ENCODE measurements around the gene SLC35B2.

Gene SLC35B2

DNA sequence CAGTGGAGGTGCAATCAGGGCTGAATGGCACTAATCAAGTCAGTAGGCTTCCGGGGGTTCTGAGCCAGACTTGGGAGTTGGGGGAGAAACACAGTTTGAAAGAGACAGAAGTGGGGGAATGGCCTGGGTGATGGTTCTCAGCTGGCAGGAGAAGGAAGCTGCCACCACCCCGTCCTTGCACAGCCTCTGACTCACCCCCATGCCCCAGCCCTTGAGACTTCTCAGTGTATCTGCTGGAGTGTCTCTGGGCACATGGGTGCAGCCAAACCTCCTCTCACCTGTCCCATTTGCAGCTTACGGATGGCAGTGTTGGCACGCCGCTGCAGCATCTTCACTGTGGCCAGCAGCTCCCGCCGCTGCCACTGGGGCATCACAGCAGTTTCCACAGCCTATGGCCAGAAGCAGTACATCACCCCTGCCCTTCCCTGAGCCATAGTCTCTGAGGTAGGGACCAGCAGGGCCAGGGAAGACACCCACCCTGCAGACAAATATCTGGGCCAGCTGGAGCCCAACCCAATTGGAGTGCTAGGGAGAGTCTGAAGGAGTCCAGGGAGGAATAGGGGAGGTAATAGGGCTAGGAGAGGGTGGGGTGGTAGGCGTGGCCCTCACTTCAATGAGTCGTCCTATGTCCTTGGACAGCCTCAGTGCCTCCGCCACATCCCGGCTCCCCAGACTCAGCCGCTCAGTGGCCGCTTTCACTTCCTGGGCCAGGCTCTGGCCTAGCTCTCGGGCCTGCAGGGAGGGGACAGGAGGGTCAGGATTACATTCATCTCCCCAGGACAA, 44.6 kb upstream of the SLC35B2 start:
- WGBS (ENCODE audit: insufficient coverage) = 100% methylated on average over 10 of the region's 14 CpGs
- no peak for DNase-seq
- peaks cover 9 to 71% (median 55%) of the 10 kb centered on the region in 4 experiments for H3K36me3 ChIP-seq (ENCODE audit: control insufficient read depth in 4 of 4, insufficient read depth in 4 of 4, low read length in 3 of 4)
- no peak overlapping the region for H3K27ac ChIP-seq (ENCODE audit: insufficient read depth in 1 of 2, low read depth in 1 of 2, low read length in 2 of 2, poor library complexity in 1 of 2, severe bottlenecking in 2 of 2)
- peaks cover 0 to 22% (median 9%) of the 10 kb centered on the region in 5 experiments for H3K27me3 ChIP-seq (replicated peaks in 2 of 5; ENCODE audit: control insufficient read depth in 4 of 5, insufficient read depth in 5 of 5, low read length in 4 of 5)
- H3K9me3 ChIP-seq (ENCODE audit: control extremely low read depth in 1 of 5, control insufficient read depth in 4 of 5, insufficient read depth in 2 of 5, low read depth in 1 of 5, low read length in 4 of 5) = no peaks in the 10 kb centered on the region
- H3K4me1 ChIP-seq (ENCODE audit: control extremely low read depth in 1 of 4, control insufficient read depth in 4 of 4, insufficient read depth in 4 of 4, low read length in 3 of 4) = peaks cover 0 to 11% (median 9%) of the 10 kb centered on the region in 4 experiments
- POLR2A ChIA-PET = interaction anchor here (0.8 kb wide), 1 partner anchor 34 kb away, joined by 3 read pairs; no protein-coding TSS in a partner anchor
- H3K4me3 ChIP-seq (ENCODE audit: control insufficient read depth in 1 of 7, extremely low read depth in 1 of 7, insufficient read depth in 4 of 7, low read depth in 2 of 7, low read length in 6 of 7) = no peak overlapping the region
- CTCF ChIA-PET = interaction anchor here (0.8 to 12.8 kb wide), 6 partner anchors 9 to 31 kb away, joined by 3 to 202 read pairs (median 4); partner anchors contain the start of genes AARS2, NFKBIE and TMEM151B

DNA sequence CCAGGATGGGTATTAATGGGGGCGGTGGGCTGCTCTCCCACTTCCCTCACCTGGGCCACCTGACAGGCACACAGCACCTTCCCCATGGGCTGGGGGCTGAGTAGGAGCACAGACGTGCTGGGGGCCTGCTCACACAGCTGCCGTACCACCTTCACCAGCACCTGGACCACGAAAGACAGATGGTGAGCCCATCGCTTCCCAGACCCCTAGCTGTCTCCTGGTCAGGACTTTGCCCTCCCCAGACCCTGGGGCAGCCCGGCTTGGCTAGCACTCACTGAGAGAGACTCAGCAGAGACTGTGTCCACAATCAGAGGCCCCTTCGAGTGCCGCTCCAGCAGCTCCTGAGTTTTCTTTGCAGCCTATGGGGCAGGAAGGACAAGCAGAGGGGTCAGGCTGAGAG, 43.8 kb upstream of the SLC35B2 start:
- no peak for DNase-seq
- no peaks in the 10 kb centered on the region for H3K9me3 ChIP-seq (ENCODE audit: control extremely low read depth in 1 of 5, control insufficient read depth in 4 of 5, insufficient read depth in 2 of 5, low read depth in 1 of 5, low read length in 4 of 5)
- WGBS (ENCODE audit: insufficient coverage) = 97% methylated on average over 5 of the region's 8 CpGs
- no peak overlapping the region for H3K4me3 ChIP-seq (ENCODE audit: control insufficient read depth in 1 of 7, extremely low read depth in 1 of 7, insufficient read depth in 4 of 7, low read depth in 2 of 7, low read length in 6 of 7)
- ChIA-PET CTCF (interaction anchor here (1.0 to 12.8 kb wide), 4 partner anchors 10 to 30 kb away, joined by 3 to 202 read pairs (median 4); partner anchors contain the start of genes AARS2, NFKBIE and TMEM151B), POLR2A (interaction anchor here (0.8 kb wide), 1 partner anchor 33 kb away, joined by 3 read pairs; no protein-coding TSS in a partner anchor)
- peaks cover 0 to 12% (median 11%) of the 10 kb centered on the region in 4 experiments for H3K4me1 ChIP-seq (ENCODE audit: control extremely low read depth in 1 of 4, control insufficient read depth in 4 of 4, insufficient read depth in 4 of 4, low read length in 3 of 4)
- H3K36me3 ChIP-seq (ENCODE audit: control insufficient read depth in 4 of 4, insufficient read depth in 4 of 4, low read length in 3 of 4) = peaks cover 7 to 64% (median 47%) of the 10 kb centered on the region in 4 experiments
- no peak overlapping the region for H3K27ac ChIP-seq (ENCODE audit: insufficient read depth in 1 of 2, low read depth in 1 of 2, low read length in 2 of 2, poor library complexity in 1 of 2, severe bottlenecking in 2 of 2)
- H3K27me3 ChIP-seq (replicated peaks in 2 of 5; ENCODE audit: control insufficient read depth in 4 of 5, insufficient read depth in 5 of 5, low read length in 4 of 5) = peaks cover 0 to 31% (median 17%) of the 10 kb centered on the region in 5 experiments

DNA sequence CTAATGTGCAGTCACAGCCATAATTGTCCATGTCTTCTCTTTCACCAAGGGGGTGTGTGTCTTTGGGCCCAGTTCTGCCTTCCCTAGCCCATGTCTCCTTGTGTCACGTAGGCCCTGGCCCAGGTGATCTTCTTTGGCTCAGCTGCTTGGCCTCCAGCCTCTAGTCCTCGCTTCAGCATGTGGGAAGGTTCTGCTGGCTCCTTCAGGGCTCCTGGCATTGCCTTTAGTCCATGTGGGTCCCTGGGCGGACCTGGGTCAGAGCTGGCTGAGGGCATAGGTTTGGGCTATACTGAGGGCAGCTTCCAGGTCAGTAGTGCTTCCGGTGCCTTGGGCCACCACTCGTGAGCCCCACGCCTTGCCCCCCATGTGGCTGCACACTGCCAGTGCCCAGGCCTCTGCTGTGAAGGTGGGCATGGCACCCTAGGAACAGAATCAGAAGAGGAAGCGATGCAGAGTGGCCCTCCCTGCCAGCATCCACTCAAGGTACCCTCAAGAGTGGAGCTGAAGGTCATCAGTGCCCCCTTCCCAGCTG, 43.0 kb upstream of the SLC35B2 start:
- H3K9me3 ChIP-seq (ENCODE audit: control extremely low read depth in 1 of 5, control insufficient read depth in 4 of 5, insufficient read depth in 2 of 5, low read depth in 1 of 5, low read length in 4 of 5) = no peaks in the 10 kb centered on the region
- H3K36me3 ChIP-seq (ENCODE audit: control insufficient read depth in 4 of 4, insufficient read depth in 4 of 4, low read length in 3 of 4) = peaks cover 6 to 57% (median 40%) of the 10 kb centered on the region in 4 experiments
- peaks cover 0 to 38% (median 23%) of the 10 kb centered on the region in 5 experiments for H3K27me3 ChIP-seq (replicated peaks in 2 of 5; ENCODE audit: control insufficient read depth in 4 of 5, insufficient read depth in 5 of 5, low read length in 4 of 5)
- POLR2A ChIA-PET = no interaction called here
- H3K4me3 ChIP-seq (ENCODE audit: control insufficient read depth in 1 of 7, extremely low read depth in 1 of 7, insufficient read depth in 4 of 7, low read depth in 2 of 7, low read length in 6 of 7) = no peak overlapping the region
- peaks cover 0 to 12% (median 11%) of the 10 kb centered on the region in 4 experiments for H3K4me1 ChIP-seq (ENCODE audit: control extremely low read depth in 1 of 4, control insufficient read depth in 4 of 4, insufficient read depth in 4 of 4, low read length in 3 of 4)
- DNase-seq = no peak
- H3K27ac ChIP-seq (ENCODE audit: insufficient read depth in 1 of 2, low read depth in 1 of 2, low read length in 2 of 2, poor library complexity in 1 of 2, severe bottlenecking in 2 of 2) = no peak overlapping the region
- WGBS (ENCODE audit: insufficient coverage) = 78% methylated on average over 6 of the region's 7 CpGs
- CTCF ChIA-PET = interaction anchor here (1.2 to 12.8 kb wide), 3 partner anchors 15 to 44 kb away, joined by 3 to 202 read pairs (median 7); partner anchors contain the start of genes NFKBIE, SLC35B2 and TMEM151B

DNA sequence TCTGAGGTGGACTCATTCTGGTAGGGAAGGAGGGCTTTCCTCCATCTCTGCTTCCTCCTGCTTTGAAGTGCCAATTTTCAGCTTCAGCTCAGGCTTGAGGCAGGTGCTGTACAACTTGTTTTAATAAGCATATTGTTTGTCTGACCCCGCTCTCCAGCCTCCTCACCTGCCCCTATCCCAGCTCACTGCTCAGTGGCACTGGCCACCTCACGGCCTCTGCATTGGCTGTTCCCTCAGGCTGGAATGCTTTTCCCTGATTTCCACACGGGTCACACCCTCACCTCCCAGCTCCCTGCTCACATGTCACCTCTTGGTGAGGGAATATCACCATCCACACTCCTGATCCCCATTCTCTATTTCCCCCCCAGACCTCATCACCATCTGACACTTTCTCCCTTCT, 41.5 kb upstream of the SLC35B2 start:
- Histone ChIP-seq H3K4me1 (ENCODE audit: control extremely low read depth in 1 of 4, control insufficient read depth in 4 of 4, insufficient read depth in 4 of 4, low read length in 3 of 4) (peaks cover 0 to 12% (median 11%) of the 10 kb centered on the region in 4 experiments), H3K4me3 (ENCODE audit: control insufficient read depth in 1 of 7, extremely low read depth in 1 of 7, insufficient read depth in 4 of 7, low read depth in 2 of 7, low read length in 6 of 7) (no peak overlapping the region), H3K27me3 (replicated peaks in 2 of 5; ENCODE audit: control insufficient read depth in 4 of 5, insufficient read depth in 5 of 5, low read length in 4 of 5) (peaks cover 0 to 53% (median 29%) of the 10 kb centered on the region in 5 experiments), H3K36me3 (ENCODE audit: control insufficient read depth in 4 of 4, insufficient read depth in 4 of 4, low read length in 3 of 4) (peaks cover 5 to 42% (median 30%) of the 10 kb centered on the region in 4 experiments), H3K9me3 (ENCODE audit: control extremely low read depth in 1 of 5, control insufficient read depth in 4 of 5, insufficient read depth in 2 of 5, low read depth in 1 of 5, low read length in 4 of 5) (no peaks in the 10 kb centered on the region), H3K27ac (ENCODE audit: insufficient read depth in 1 of 2, low read depth in 1 of 2, low read length in 2 of 2, poor library complexity in 1 of 2, severe bottlenecking in 2 of 2) (no peak overlapping the region)
- CTCF ChIA-PET = interaction anchor here (0.6 to 12.8 kb wide), 9 partner anchors 8 to 166 kb away, joined by 3 to 202 read pairs (median 4); partner anchors contain the start of genes AARS2, NFKBIE, SLC35B2 and TMEM151B
- POLR2A ChIA-PET = no interaction called here
- WGBS (ENCODE audit: insufficient coverage) = 100% methylated on average over 3 of the region's 3 CpGs
- no peak for DNase-seq

DNA sequence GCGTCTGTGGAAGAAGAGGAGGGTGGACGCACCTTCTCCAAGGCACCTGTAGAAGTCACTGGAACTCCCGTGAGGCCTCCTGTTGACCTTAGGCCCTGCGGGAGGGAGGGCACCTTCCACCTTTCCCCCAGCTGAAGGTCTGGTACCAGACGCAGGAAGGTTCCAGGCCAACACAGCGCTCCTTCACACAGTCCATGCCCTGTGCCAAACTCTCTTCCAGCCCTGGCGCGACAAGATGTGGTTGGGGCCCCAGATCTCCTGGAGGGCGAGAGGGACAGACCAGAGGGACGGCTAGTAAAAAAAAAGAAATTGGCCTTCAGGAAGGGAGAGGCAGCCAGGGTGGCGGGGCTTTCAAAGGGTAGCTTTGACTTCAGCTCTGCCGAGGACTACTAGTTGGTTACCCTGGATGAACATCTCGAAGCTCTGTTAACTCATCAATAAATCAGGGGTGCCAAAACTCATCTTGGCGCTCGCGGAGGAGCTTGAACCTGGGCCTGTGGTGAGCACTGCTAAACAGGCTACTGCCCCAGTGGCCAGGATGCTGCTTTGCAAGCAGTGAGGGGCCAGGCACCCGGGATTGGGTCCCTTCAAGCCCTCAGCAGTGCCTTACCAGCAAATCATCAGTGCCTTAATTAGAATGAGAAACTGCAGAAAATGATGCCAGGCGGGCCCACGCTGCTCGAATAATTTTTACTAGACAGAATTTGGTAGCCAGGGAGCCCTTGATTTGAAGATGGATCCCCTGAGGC, 40.9 kb upstream of the SLC35B2 start:
- peak overlapping the region in 2 of 7 experiments; percentile 70 to 72 for H3K4me3 ChIP-seq (ENCODE audit: control insufficient read depth in 1 of 7, extremely low read depth in 1 of 7, insufficient read depth in 4 of 7, low read depth in 2 of 7, low read length in 6 of 7)
- WGBS (ENCODE audit: insufficient coverage) = 70% methylated on average over 17 of the region's 20 CpGs
- peaks cover 0 to 12% (median 11%) of the 10 kb centered on the region in 4 experiments for H3K4me1 ChIP-seq (ENCODE audit: control extremely low read depth in 1 of 4, control insufficient read depth in 4 of 4, insufficient read depth in 4 of 4, low read length in 3 of 4)
- CTCF ChIA-PET = interaction anchor here (0.7 to 12.8 kb wide), 9 partner anchors 9 to 165 kb away, joined by 3 to 202 read pairs (median 4); partner anchors contain the start of genes AARS2, NFKBIE, SLC35B2 and TMEM151B
- H3K36me3 ChIP-seq (ENCODE audit: control insufficient read depth in 4 of 4, insufficient read depth in 4 of 4, low read length in 3 of 4) = peaks cover 2 to 35% (median 24%) of the 10 kb centered on the region in 4 experiments
- POLR2A ChIA-PET = no interaction called here
- peaks cover 2 to 59% (median 29%) of the 10 kb centered on the region in 5 experiments for H3K27me3 ChIP-seq (replicated peaks in 2 of 5; ENCODE audit: control insufficient read depth in 4 of 5, insufficient read depth in 5 of 5, low read length in 4 of 5)
- DNase-seq = peak in 2 of 3 donors; percentile 12 to 15
- no peaks in the 10 kb centered on the region for H3K9me3 ChIP-seq (ENCODE audit: control extremely low read depth in 1 of 5, control insufficient read depth in 4 of 5, insufficient read depth in 2 of 5, low read depth in 1 of 5, low read length in 4 of 5)
- H3K27ac ChIP-seq (ENCODE audit: insufficient read depth in 1 of 2, low read depth in 1 of 2, low read length in 2 of 2, poor library complexity in 1 of 2, severe bottlenecking in 2 of 2) = no peak overlapping the region

DNA sequence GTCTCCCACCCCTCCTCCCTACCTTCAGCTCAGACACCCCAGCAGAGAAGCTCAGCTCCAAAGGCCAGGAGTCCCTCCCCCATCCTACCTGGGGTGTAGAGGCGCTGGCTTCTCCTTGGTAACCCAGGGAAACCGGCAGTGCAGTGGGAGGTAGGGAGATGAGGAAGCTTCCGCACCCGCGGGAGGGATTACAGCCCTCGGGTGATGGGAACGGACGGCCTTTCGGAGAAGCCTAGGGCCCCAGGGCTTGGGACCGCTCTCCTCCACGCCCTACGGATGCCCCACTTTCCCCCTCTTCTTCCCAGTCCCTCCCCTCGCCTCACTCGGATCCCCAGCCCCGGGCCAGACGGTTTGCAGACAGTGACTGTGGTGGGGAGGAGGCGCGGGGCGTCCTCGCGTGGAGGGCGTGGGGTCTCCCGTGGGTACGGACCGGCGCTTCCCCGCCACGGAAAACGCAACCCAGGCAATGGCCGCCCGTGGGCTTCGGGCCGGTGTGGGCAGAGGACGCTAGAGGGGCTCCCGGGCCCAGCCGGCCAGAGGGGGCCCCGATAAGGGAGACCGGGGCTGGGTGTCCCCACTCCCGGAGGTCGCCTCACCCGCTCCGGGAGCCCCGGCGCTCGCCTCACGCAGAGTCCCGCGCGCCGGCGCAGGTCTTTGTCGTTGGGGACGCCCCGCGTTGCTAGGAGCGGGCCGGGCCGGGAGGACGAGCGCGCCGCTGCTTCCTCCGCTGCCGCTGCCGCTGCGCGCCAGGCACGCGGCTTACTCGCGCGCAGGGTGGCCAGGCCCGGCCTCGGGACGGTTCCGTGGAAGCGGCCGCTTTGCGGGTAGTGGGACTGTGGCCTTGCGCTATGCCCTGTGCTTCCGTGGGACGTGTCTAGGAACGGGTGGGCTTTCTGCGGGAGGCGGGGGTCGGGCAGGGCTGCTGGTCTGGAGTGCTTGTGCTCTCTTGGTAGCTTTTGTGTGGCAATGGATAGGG, 40.0 kb upstream of the SLC35B2 start:
- H3K27ac ChIP-seq (ENCODE audit: insufficient read depth in 1 of 2, low read depth in 1 of 2, low read length in 2 of 2, poor library complexity in 1 of 2, severe bottlenecking in 2 of 2) = no peak overlapping the region
- no peaks in the 10 kb centered on the region for H3K9me3 ChIP-seq (ENCODE audit: control extremely low read depth in 1 of 5, control insufficient read depth in 4 of 5, insufficient read depth in 2 of 5, low read depth in 1 of 5, low read length in 4 of 5)
- DNase-seq = peak; percentile 25 to 66 (median 52)
- WGBS (ENCODE audit: insufficient coverage) = under 1% methylated on average over 52 of the region's 86 CpGs
- peaks cover 2 to 66% (median 32%) of the 10 kb centered on the region in 5 experiments for H3K27me3 ChIP-seq (replicated peaks in 2 of 5; ENCODE audit: control insufficient read depth in 4 of 5, insufficient read depth in 5 of 5, low read length in 4 of 5)
- ChIA-PET POLR2A (no interaction called here), CTCF (interaction anchor here (1.0 to 12.8 kb wide), 6 partner anchors 9 to 70 kb away, joined by 3 to 202 read pairs (median 4); partner anchors contain the start of genes AARS2, NFKBIE and TMEM151B)
- peaks cover 0 to 12% (median 11%) of the 10 kb centered on the region in 4 experiments for H3K4me1 ChIP-seq (ENCODE audit: control extremely low read depth in 1 of 4, control insufficient read depth in 4 of 4, insufficient read depth in 4 of 4, low read length in 3 of 4)
- H3K36me3 ChIP-seq (ENCODE audit: control insufficient read depth in 4 of 4, insufficient read depth in 4 of 4, low read length in 3 of 4) = peaks cover 0 to 27% (median 18%) of the 10 kb centered on the region in 4 experiments
- H3K4me3 ChIP-seq (ENCODE audit: control insufficient read depth in 1 of 7, extremely low read depth in 1 of 7, insufficient read depth in 4 of 7, low read depth in 2 of 7, low read length in 6 of 7) = peak overlapping the region; percentile 9 to 72 (median 33)

All from common myeloid progenitor, CD34-positive (primary cell).